ENCODE measurements around the gene NAT8. TPM values are rescaled to one million over a fixed set of nuclear protein-coding genes. Genes with fewer than 3 reads are reported as not detected.
"Not testable (repeated sequence)": the region's sequence is repeated elsewhere in the genome, so short reads cannot be mapped to it uniquely, and the experiment has no call there.

Gene NAT8, protein sequence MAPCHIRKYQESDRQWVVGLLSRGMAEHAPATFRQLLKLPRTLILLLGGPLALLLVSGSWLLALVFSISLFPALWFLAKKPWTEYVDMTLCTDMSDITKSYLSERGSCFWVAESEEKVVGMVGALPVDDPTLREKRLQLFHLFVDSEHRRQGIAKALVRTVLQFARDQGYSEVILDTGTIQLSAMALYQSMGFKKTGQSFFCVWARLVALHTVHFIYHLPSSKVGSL
- total RNA-seq (not detected), total RNA-seq (0 reads per million in 2 donors)

DNA sequence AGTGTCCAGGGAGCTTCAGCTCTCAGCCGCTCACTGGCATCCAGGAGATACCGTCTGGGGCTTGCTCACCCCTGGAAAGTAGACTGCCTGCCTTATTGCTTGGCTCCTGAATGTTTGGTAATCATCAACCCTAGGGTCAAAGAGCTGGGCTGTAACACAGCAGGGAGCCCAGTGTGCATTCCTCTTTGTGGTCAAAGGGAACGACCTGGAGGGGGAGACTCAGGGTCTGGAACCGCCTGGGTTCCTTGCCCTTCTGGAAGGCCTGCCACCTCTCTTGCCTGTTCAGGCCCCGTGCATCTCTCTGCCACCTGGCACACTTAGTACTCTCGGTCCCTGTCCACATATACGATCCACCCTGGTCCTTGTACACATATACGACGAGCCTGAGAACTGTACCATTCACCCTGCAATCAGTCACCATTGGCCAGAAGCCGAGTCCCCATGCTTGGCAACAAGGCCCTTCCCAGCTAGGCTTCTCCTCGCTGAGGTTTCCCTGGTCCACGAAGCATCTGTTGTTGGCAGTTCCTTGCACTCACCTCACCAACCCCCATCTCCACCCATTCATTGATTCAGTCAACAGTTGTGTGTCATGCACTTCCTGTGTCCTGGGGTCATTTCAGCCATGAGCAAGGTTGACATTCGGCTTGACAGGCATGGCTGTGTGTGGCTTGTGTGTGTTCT is at the start of gene NAT8:
Gene NAT8 (minus strand): TSS at position 85 of the 681 bp plus-strand sequence. CDS start 794 bp downstream, outside the sequence.
- no peaks in the 10 kb centered on the region for H3K9me3 ChIP-seq (ENCODE audit: control insufficient read depth, low read length, poor library complexity, severe bottlenecking)
- H3K4me3 Mint-ChIP-seq: no peak within 1 kb of the TSS
- H3K36me3 Mint-ChIP-seq (ENCODE audit: low read depth): no peaks in the 10 kb centered on the region
- no peak for ATAC-seq
- DNase-seq: no peak
- no peaks in the 10 kb centered on the region for H3K4me1 Mint-ChIP-seq
- no peak within 1 kb of the TSS for H3K27ac Mint-ChIP-seq
- H3K27me3 Mint-ChIP-seq: peaks cover 47% of the 10 kb centered on the region

DNA sequence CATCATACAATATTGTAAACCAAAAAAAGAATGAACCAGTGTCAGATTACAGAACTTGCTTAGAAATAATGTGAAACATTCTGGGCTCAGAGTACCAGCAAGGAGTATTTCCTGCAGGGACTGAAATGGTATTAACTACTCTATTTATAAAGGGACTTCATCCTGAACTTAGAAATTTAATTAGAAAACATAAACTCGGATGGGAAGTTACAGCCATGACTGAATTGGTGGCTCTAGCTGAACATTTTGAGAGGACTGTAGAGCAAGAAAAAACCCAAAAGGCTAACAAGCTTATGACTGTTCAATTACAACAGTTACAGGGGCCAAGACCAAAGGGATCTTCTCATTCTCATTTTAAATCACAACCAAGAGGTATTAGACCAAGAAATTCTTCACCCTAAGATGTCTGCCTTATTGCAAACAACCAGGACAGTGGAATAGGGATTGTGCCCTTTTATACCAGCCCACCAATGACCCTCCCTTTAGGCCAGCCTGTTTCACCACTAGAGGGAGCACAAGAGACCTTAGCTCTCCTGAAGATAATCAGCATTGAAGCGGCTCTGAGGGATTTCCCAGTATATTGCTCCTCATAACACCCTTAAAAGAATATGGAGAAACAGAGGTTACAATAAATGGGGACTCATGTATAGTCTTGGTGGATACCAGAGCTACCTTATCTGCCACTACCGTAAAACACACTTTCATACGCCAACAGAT is 48.3 kb upstream of the NAT8 start:
- not testable (repeated sequence) for H3K4me1 Mint-ChIP-seq; H3K36me3 Mint-ChIP-seq (ENCODE audit: low read depth); H3K27ac Mint-ChIP-seq; H3K9me3 ChIP-seq (ENCODE audit: control insufficient read depth, low read length, poor library complexity, severe bottlenecking); H3K27me3 Mint-ChIP-seq; DNase-seq; H3K4me3 Mint-ChIP-seq
- ATAC-seq: peak; percentile 80

DNA sequence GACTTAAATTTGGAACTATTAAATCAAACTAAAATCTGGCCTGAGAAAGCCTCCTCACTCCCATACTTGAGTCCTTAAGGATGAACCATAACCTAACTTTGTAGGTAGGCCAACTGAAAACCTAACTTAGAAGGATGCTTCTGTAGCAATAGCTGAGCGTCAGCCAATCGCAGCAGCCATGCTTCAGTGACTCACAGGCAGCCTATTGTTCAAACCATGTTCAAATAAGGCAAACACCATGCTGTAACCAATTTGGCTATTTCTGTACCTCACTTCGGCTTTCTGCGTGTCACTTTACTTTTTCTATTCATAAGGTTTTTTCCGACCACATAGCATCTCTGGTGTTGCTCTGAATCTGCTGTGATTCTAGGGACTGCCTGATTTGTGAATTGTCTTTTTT is 46.3 kb upstream of the NAT8 start:
- not testable (repeated sequence) for ATAC-seq; H3K4me3 Mint-ChIP-seq; H3K36me3 Mint-ChIP-seq (ENCODE audit: low read depth); DNase-seq; H3K9me3 ChIP-seq (ENCODE audit: control insufficient read depth, low read length, poor library complexity, severe bottlenecking); H3K27me3 Mint-ChIP-seq; H3K27ac Mint-ChIP-seq; H3K4me1 Mint-ChIP-seq

DNA sequence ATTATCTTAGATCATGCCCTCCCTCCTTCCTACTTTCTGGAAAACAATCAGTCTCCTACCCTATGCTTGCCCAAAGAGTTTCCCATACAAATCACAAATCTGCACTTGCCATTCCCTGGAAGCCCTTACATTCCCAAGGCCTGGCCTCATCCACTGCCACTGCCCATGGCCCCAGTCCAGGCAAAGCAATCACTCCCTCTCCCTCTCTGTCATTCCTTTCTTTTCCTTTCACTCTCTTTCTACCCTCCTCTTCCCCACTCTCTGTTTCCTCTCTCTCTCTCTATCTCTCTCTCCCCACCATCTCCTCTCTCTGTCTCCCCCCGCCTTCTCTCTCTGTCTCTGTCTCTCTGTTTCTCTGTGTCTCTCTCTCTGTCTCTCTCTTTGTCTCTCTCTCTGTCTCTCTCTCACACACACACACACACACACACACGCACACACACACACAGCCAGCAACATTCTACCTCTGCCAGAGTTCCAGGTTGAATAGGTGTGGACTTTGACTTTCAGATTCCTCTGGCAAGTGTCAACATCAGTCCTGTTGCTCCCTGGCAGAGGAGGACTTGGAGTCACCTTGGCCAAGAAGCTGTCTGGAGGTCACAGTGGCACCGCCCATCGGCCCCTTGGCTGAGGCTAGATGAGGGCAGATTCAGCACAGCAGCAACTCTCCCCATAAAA is 43.7 kb upstream of the NAT8 start:
- Mint-ChIP-seq H3K27ac (no peak overlapping the region), H3K4me3 (no peak overlapping the region), H3K36me3 (ENCODE audit: low read depth) (peaks cover 7% of the 10 kb centered on the region), H3K27me3 (peaks cover 17% of the 10 kb centered on the region), H3K4me1 (no peaks in the 10 kb centered on the region)
- no peaks in the 10 kb centered on the region for H3K9me3 ChIP-seq (ENCODE audit: control insufficient read depth, low read length, poor library complexity, severe bottlenecking)
- DNase-seq (no peak), ATAC-seq (no peak)

DNA sequence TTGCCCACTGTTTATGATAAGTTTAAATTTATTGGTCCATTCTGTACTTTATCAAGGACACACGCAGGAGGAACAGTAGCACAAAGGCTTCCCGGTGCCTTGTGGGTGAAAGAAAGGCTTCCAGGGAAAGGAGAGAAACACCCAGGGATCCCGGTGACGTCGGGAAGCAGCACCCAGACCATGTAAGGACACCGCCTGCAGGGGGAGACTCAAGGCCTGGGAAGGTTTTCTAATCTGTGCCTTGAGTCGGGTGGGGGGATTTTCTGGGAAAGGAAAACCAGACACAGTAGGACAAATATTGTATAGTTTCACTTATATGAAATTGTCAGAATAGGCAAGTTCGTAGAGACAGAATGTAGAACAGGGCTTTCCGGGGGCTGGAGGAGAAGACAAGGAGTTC is 42.7 kb upstream of the NAT8 start:
- H3K27ac Mint-ChIP-seq; H3K36me3 Mint-ChIP-seq (ENCODE audit: low read depth); H3K4me1 Mint-ChIP-seq; ATAC-seq; H3K4me3 Mint-ChIP-seq; DNase-seq; H3K9me3 ChIP-seq (ENCODE audit: control insufficient read depth, low read length, poor library complexity, severe bottlenecking): not testable (repeated sequence)
- peaks cover 21% of the 10 kb centered on the region for H3K27me3 Mint-ChIP-seq

DNA sequence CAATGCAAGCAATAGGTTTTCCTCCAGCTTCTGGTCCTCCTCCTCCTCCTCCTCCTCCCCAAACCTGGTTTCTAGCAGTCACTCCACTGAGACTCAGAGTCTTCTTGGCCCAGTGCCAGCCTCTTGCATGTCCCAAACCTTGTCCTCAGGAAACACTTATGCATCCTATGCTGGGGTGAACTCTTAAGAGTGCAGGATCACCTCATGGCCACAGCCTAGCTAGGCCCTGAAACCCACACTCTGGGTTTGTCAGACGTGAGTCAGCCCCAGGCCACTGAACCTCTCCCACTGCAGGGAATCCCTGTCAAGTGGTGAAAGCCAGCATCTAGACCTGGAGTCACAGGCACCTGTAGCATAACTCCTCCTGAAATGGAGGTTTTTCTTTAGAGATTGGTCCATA is 42.1 kb upstream of the NAT8 start:
- H3K36me3 Mint-ChIP-seq (ENCODE audit: low read depth); H3K4me3 Mint-ChIP-seq; DNase-seq; ATAC-seq; H3K9me3 ChIP-seq (ENCODE audit: control insufficient read depth, low read length, poor library complexity, severe bottlenecking); H3K27ac Mint-ChIP-seq; H3K4me1 Mint-ChIP-seq: not testable (repeated sequence)
- H3K27me3 Mint-ChIP-seq: peaks cover 21% of the 10 kb centered on the region

DNA sequence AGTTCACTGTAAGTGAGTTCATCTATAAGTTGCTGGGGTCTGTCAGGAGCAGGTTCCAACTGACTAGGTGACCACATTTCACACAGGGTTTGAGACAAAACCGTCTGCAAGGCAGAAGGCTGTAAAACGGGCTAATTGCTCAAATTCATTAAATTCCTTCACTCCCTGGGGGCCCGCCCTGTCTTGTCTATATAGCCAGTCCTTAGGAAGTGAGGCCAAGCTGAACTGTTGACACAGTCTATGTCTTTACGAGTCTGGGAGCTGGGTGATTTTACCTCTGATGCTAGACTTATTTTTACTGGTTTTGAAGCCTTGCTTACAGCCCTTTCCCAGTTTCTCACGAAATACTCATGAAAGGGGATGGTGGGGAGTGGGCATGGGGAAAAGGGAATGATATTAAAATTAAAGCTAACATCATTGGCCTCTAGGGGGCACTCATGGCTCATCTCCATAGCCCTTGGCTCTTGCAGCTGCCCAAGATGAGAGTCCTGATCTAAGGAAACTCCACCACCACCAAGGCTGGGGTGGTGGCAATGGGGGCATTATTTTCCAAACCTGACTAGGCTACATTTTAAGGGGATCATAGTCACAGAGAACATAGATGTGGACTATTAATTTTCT is 37.8 kb upstream of the NAT8 start:
- not testable (repeated sequence) for ATAC-seq; H3K9me3 ChIP-seq (ENCODE audit: control insufficient read depth, low read length, poor library complexity, severe bottlenecking); H3K4me3 Mint-ChIP-seq; H3K27ac Mint-ChIP-seq; H3K36me3 Mint-ChIP-seq (ENCODE audit: low read depth); DNase-seq; H3K4me1 Mint-ChIP-seq
- H3K27me3 Mint-ChIP-seq: peaks cover 25% of the 10 kb centered on the region

DNA sequence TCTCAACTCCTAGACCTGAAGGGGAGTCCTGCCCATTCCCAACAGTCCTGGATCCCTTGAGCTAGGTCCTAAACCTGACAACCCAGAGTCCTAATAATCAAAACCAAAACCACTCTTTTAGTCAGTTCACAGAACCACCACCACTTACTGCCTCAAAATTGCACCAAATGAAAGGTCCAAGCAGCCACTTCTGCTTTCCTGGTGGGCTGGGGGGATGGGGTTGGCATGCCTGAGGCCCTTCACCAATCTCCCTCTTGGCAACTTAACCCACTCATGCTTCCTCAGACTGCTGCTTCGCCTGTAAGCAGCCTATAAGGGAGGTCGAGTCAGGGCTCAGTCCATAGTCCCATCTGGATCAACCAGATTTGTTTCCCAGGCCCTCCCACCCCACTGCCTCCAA is 37.0 kb upstream of the NAT8 start:
- not testable (repeated sequence) for H3K4me1 Mint-ChIP-seq; H3K4me3 Mint-ChIP-seq; ATAC-seq; H3K36me3 Mint-ChIP-seq (ENCODE audit: low read depth); H3K9me3 ChIP-seq (ENCODE audit: control insufficient read depth, low read length, poor library complexity, severe bottlenecking); DNase-seq; H3K27ac Mint-ChIP-seq
- peaks cover 25% of the 10 kb centered on the region for H3K27me3 Mint-ChIP-seq

DNA sequence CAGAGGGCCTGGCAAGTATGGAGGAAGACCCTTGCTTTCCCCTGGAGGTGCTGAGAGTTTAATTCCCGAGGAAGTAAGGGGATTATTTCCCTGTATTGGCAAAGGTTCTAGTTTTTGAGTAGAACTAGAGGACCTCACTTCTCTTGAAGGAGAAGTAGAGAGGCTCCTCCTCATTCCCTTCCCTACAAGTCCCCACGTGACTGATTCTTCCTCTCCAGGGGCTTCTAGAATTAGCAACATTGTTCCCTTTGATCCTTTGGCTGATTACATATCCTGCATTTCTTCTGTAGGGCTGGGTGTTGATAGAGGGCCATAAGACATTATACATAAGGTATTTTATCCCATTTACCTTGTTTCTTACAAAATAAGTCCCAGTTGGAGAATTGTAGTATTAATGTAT is 35.8 kb upstream of the NAT8 start:
- not testable (repeated sequence) for H3K27ac Mint-ChIP-seq; ATAC-seq; H3K4me3 Mint-ChIP-seq; H3K9me3 ChIP-seq (ENCODE audit: control insufficient read depth, low read length, poor library complexity, severe bottlenecking); H3K4me1 Mint-ChIP-seq; DNase-seq; H3K36me3 Mint-ChIP-seq (ENCODE audit: low read depth)
- peaks cover 21% of the 10 kb centered on the region for H3K27me3 Mint-ChIP-seq

DNA sequence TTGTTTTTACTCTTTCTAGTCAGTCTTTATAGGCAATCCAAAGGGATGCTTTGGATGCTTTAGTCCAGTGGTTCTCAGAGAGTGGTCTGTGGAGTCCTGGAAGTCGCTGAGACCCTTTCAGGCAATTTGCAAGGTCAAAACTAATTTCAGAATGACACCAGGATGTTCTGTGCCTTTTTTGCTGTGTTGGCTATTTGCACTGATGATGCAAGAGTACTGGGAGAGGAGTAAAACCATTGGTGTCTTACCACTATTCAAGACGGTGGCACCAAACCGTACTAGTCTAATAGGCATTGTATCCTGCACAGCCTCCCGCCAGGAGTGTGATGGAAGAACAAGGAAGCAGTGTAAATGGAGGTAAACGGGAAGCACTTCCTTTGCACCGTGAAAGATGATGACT is 34.0 kb upstream of the NAT8 start:
- H3K9me3 ChIP-seq (ENCODE audit: control insufficient read depth, low read length, poor library complexity, severe bottlenecking); H3K4me3 Mint-ChIP-seq; H3K27ac Mint-ChIP-seq; DNase-seq; H3K36me3 Mint-ChIP-seq (ENCODE audit: low read depth); H3K4me1 Mint-ChIP-seq; ATAC-seq: not testable (repeated sequence)
- peaks cover 15% of the 10 kb centered on the region for H3K27me3 Mint-ChIP-seq

DNA sequence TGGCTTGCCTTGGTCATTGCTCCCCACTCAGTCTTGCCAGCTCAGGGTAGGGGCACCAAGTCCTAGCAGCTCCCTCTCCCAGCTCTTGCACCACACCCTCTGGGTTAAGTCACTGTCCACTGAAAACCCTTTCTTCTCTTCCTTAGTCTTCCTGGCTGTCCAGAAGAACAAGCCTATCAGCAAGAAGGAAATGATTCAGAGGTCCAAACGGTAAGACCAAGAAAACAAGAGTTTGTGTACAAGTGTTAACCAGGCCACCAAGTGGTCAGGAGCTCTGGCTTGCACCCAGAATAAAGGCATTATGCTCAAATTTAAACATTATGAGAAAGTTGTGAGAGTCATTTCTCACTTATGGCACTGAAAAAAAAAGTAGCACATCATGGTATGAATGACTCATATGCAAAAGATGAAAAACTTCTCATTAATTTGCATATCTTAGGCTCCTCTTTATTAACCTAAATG is 32.5 kb upstream of the NAT8 start:
- H3K27ac Mint-ChIP-seq; H3K9me3 ChIP-seq (ENCODE audit: control insufficient read depth, low read length, poor library complexity, severe bottlenecking); ATAC-seq; H3K4me3 Mint-ChIP-seq; H3K27me3 Mint-ChIP-seq; H3K36me3 Mint-ChIP-seq (ENCODE audit: low read depth); DNase-seq; H3K4me1 Mint-ChIP-seq: not testable (repeated sequence)

DNA sequence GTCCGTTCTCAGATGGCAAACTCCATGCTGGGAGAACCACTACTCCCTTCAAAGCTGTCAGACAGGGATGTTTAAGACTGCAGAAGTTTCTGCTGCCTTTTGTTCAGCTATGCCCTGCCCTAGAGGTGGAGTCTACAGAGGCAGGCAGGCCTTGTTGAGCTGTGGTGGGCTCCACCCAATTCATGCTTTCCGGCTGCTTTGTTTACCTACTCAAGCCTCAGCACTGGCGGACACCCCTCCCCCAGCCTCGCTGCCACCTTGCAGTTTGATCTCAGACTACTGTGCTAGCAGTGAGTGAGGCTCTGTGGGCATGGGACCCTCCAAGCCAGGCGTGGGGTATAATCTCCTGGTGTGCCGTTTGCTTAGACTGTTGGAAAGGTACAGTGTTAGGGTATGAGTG is 27.8 kb upstream of the NAT8 start:
- H3K36me3 Mint-ChIP-seq (ENCODE audit: low read depth); DNase-seq; H3K9me3 ChIP-seq (ENCODE audit: control insufficient read depth, low read length, poor library complexity, severe bottlenecking); ATAC-seq; H3K27me3 Mint-ChIP-seq; H3K4me3 Mint-ChIP-seq; H3K27ac Mint-ChIP-seq; H3K4me1 Mint-ChIP-seq: not testable (repeated sequence)

DNA sequence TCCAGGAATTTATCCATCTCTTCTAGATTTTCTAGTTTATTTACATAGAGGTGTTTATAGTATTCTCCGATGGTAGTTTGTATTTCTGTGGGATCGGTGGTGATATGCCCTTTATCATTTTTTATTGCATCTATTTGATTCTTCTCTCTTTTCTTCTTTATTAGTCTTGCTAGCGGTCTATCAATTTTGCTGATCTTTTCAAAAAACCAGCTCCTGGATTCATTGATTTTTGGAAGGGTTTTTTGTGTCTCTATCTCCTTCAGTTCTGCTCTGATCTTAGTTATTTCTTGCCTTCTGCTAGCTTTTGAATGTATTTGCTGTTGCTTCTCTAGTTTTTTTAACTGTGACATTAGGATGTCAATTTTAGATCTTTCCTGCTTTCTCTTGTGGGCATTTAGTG is 25.0 kb upstream of the NAT8 start:
- not testable (repeated sequence) for H3K36me3 Mint-ChIP-seq (ENCODE audit: low read depth); H3K27ac Mint-ChIP-seq; DNase-seq; H3K4me1 Mint-ChIP-seq; ATAC-seq; H3K4me3 Mint-ChIP-seq; H3K27me3 Mint-ChIP-seq; H3K9me3 ChIP-seq (ENCODE audit: control insufficient read depth, low read length, poor library complexity, severe bottlenecking)

Measured in T-helper 17 cell (primary cell).